ENCODE results near the gene PTAFR.

DNA sequence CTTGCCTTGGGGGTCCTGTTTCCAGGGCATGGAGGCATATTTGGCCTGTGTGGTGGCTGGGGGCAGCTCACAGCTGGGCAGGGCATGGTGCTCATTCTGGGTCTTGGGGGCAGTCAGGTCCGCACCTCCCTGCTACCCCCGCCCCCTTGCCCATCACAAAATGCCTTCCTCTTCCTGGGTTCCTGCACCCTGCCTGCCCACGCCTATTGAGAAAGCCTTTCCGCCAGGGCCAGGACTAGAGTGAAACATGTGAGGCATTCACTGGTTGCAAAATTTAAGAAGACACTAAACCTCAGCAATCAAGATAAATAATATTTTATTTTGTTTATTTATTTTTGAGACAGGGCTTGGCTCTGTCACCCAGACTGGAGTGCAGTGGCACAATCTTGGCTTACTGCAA, 19.7 kb downstream of the PTAFR start:
- TF ChIP-seq, protein P1, sequence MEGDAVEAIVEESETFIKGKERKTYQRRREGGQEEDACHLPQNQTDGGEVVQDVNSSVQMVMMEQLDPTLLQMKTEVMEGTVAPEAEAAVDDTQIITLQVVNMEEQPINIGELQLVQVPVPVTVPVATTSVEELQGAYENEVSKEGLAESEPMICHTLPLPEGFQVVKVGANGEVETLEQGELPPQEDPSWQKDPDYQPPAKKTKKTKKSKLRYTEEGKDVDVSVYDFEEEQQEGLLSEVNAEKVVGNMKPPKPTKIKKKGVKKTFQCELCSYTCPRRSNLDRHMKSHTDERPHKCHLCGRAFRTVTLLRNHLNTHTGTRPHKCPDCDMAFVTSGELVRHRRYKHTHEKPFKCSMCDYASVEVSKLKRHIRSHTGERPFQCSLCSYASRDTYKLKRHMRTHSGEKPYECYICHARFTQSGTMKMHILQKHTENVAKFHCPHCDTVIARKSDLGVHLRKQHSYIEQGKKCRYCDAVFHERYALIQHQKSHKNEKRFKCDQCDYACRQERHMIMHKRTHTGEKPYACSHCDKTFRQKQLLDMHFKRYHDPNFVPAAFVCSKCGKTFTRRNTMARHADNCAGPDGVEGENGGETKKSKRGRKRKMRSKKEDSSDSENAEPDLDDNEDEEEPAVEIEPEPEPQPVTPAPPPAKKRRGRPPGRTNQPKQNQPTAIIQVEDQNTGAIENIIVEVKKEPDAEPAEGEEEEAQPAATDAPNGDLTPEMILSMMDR (IDR thresholded peaks at IDR 0.05; ENCODE audit: insufficient read depth, low read length, poor library complexity, severe bottlenecking), result no peak
- TF ChIP-seq EZH2phosphoT487 (conservative IDR thresholded peaks at IDR 0.05; ENCODE audit: low read length), result no peak
